CD14-positive monocyte (primary cell): ENCODE results near the gene FH. TPM values are rescaled to one million over a fixed set of nuclear protein-coding genes. Genes with fewer than 3 reads are reported as not detected.
A peak's percentile ranks its signal among the peaks of the same experiment; 100 is the strongest.

Experiments used
- DNase-seq, 3 donors: peaks; one replicate each; pipeline ENCODE4 v3.0.0-alpha.2; 2011 to 2022
- H2AFZ ChIP-seq: 2 replicates; pipeline ENCODE4 v1.6.0; 2012; ENCODE audit warnings: mild to moderate bottlenecking, low read depth, low read length, inconsistent platforms; ENCODE audit not compliant: insufficient read depth, poor library complexity, severe bottlenecking
- H3K27ac ChIP-seq, 2 donors: 1 replicate in 1 of 2; 2 replicates in 1 of 2; pipeline ENCODE4 v1.5.1; 2012 to 2013; ENCODE audit warnings: low read length in 2 of 2, control low read depth in 1 of 2, inconsistent platforms in 1 of 2, low read depth in 1 of 2, mild to moderate bottlenecking in 1 of 2
- H3K27me3 ChIP-seq, 2 donors: one replicate each; pipeline versions ENCODE4 v1.6.0 to v1.6.1; 2011 to 2013; ENCODE audit warnings: low read length in 2 of 2; ENCODE audit not compliant: control insufficient read depth in 2 of 2, insufficient read depth in 2 of 2
- H3K36me3 ChIP-seq, 2 donors: replicated peaks in 1 of 2; 1 replicate in 1 of 2; 2 replicates in 1 of 2; pipeline versions ENCODE4 v1.5.1 to v1.6.1; 2012 to 2013; ENCODE audit warnings: low read length in 2 of 2, control low read depth in 1 of 2, inconsistent platforms in 1 of 2, mild to moderate bottlenecking in 1 of 2; ENCODE audit not compliant: insufficient read depth in 2 of 2, control insufficient read depth in 1 of 2
- H3K4me1 ChIP-seq, 2 donors: 1 replicate in 1 of 2; 2 replicates in 1 of 2; pipeline versions ENCODE4 v1.5.1 to v1.6.1; 2012 to 2013; ENCODE audit warnings: low read length in 2 of 2, control low read depth in 1 of 2, inconsistent platforms in 1 of 2, mild to moderate bottlenecking in 1 of 2, moderate library complexity in 1 of 2; ENCODE audit not compliant: insufficient read depth in 2 of 2, control insufficient read depth in 1 of 2
- H3K4me2 ChIP-seq: replicated peaks from 2 replicates; pipeline ENCODE3; 2012; ENCODE audit warnings: low read length, moderate library complexity, mild to moderate bottlenecking; ENCODE audit not compliant: poor library complexity, severe bottlenecking; ENCODE audit errors: extremely low read depth
- H3K4me3 ChIP-seq, 3 experiments: fragments of 200-600 bp in 1 of 3; sonication (generic) in 1 of 3; replicated peaks in 1 of 3; 1 replicate in 2 of 3; 2 replicates in 1 of 3; pipeline ENCODE4 v1.5.1; 2011 to 2013; ENCODE audit warnings: low read length in 3 of 3, mild to moderate bottlenecking in 3 of 3, control low read depth in 2 of 3, low read depth in 2 of 3, inconsistent platforms in 1 of 3, moderate library complexity in 1 of 3
- H3K79me2 ChIP-seq: 2 replicates; pipeline ENCODE4 v1.6.0; 2012; ENCODE audit warnings: mild to moderate bottlenecking, control low read depth, inconsistent platforms, low read length, moderate library complexity; ENCODE audit not compliant: insufficient read depth
- H3K9ac ChIP-seq: 2 replicates; pipeline ENCODE4 v1.6.0; 2017; ENCODE audit warnings: low read length, mild to moderate bottlenecking; ENCODE audit not compliant: insufficient read depth, poor library complexity, severe bottlenecking
- H3K9me3 ChIP-seq, 2 donors: replicated peaks in 1 of 2; 1 replicate in 1 of 2; 2 replicates in 1 of 2; pipeline versions ENCODE4 v1.5.1 to v1.6.1; 2012 to 2013; ENCODE audit warnings: low read length in 2 of 2, control low read depth in 1 of 2; ENCODE audit not compliant: control insufficient read depth in 1 of 2, insufficient read depth in 1 of 2
- H4K20me1 ChIP-seq: 2 replicates; pipeline ENCODE4 v1.6.0; 2012; ENCODE audit warnings: mild to moderate bottlenecking, low read length, control low read depth, moderate library complexity; ENCODE audit not compliant: insufficient read depth
- H3K27ac Mint-ChIP-seq, 7 donors: one replicate each; pipeline ENCODE4 v1.8.0; 2020; ENCODE audit warnings: mild to moderate bottlenecking in 7 of 7, mixed read lengths in 7 of 7, moderate library complexity in 6 of 7, inconsistent platforms in 2 of 7
- H3K27me3 Mint-ChIP-seq, 3 donors: one replicate each; pipeline ENCODE4 v1.8.0; 2021 to 2022; ENCODE audit warnings: low read depth in 3 of 3, mild to moderate bottlenecking in 3 of 3, mixed read lengths in 3 of 3, moderate library complexity in 3 of 3, inconsistent platforms in 1 of 3
- H3K36me3 Mint-ChIP-seq, 2 donors: one replicate each; pipeline ENCODE4 v1.8.0; 2020; ENCODE audit warnings: mixed read lengths in 2 of 2, inconsistent platforms in 1 of 2, mild to moderate bottlenecking in 1 of 2
- H3K4me1 Mint-ChIP-seq: one replicate; pipeline ENCODE4 v1.8.0; 2020; ENCODE audit warnings: mild to moderate bottlenecking, mixed read lengths
- H3K4me3 Mint-ChIP-seq, 2 donors: one replicate each; pipeline ENCODE4 v1.8.0; 2020; ENCODE audit warnings: mild to moderate bottlenecking in 2 of 2, mixed read lengths in 2 of 2, moderate library complexity in 1 of 2
- H3K9me3 Mint-ChIP-seq, 7 donors: one replicate each; pipeline ENCODE4 v1.8.0; 2020 to 2022; ENCODE audit warnings: mixed read lengths in 7 of 7, mild to moderate bottlenecking in 6 of 7, moderate library complexity in 6 of 7, inconsistent platforms in 2 of 7
- WGBS: methylation state at CpG from one replicate; pipeline ENCODE4 v1.1.5; 2013; ENCODE audit warnings: missing lambda C conversion rate; ENCODE audit not compliant: insufficient coverage; 5-methylcytosine and 5-hydroxymethylcytosine counted together
- intact Hi-C, 2 donors: fragments of 100-400 bp; cut with micrococcal nuclease; formaldehyde crosslinking; loops; one replicate each; pipeline versions ENCODE4 v1.15.0 to v1.15.1; 2023
- polyA plus RNA-seq, 3 donors: library from polyadenylated mRNA; depleted of rRNA in 1 of 3; unstranded in 2 of 3; stranded (reverse) in 1 of 3; fragments of 300-500 nt in 2 of 3; fragments of >200 nt in 1 of 3; fragmentation: Illumina TruSeq in 2 of 3; gene quantifications; 1 replicate in 2 of 3; 2 replicates in 1 of 3; pipeline ENCODE4 v1.2.3, GENCODE V29; 2012 to 2021
- TF ChIP-seq, protein P1 (sequence below): fragments of 200-600 bp; IDR thresholded peaks from one replicate; pipeline ENCODE4 v1.8.0; 2022; ENCODE audit warnings: antibody characterized with exemption, mild to moderate bottlenecking

FH gene
- polyA plus RNA-seq, 3 donors, result 21.1 to 34.9 (median 32.5) TPM

- H3K36me3 ChIP-seq, result peaks cover 4 to 27% of the 10 kb centered on the region in 2 donors
- peaks cover 22 to 36% of the 10 kb centered on the region in 2 donors for H3K36me3 Mint-ChIP-seq
- no peaks in the 10 kb centered on the region for H3K9me3 ChIP-seq
- H4K20me1 ChIP-seq, result no peaks in the 10 kb centered on the region
- H3K4me3 Mint-ChIP-seq, result no peak overlapping the region
- peaks cover 0 to 2% (median 0%) of the 10 kb centered on the region in 3 donors for H3K27me3 Mint-ChIP-seq
- no peak overlapping the region for H3K9ac ChIP-seq
- H2AFZ ChIP-seq, result no peak overlapping the region
- H3K4me1 ChIP-seq, result peaks cover 20 to 23% of the 10 kb centered on the region in 2 donors
- intact Hi-C loops, result loop anchor here in 1 of 2 donors (10.0 kb wide), 1 partner anchor 278 kb away; no protein-coding TSS in a partner anchor
- WGBS, result no CpG with 5 or more reads among the region's 1 CpG
- peaks cover 0 to 9% (median 3%) of the 10 kb centered on the region in 7 donors for H3K9me3 Mint-ChIP-seq
- no peak overlapping the region for H3K27ac Mint-ChIP-seq
- no peak overlapping the region for H3K4me2 ChIP-seq
- H3K4me3 ChIP-seq, result no peak overlapping the region
- H3K27me3 ChIP-seq, result no peaks in the 10 kb centered on the region
- H3K27ac ChIP-seq, result no peak overlapping the region
- peaks cover 46% of the 10 kb centered on the region for H3K79me2 ChIP-seq
- H3K4me1 Mint-ChIP-seq, result peaks cover 30% of the 10 kb centered on the region
- TF ChIP-seq, protein P1, sequence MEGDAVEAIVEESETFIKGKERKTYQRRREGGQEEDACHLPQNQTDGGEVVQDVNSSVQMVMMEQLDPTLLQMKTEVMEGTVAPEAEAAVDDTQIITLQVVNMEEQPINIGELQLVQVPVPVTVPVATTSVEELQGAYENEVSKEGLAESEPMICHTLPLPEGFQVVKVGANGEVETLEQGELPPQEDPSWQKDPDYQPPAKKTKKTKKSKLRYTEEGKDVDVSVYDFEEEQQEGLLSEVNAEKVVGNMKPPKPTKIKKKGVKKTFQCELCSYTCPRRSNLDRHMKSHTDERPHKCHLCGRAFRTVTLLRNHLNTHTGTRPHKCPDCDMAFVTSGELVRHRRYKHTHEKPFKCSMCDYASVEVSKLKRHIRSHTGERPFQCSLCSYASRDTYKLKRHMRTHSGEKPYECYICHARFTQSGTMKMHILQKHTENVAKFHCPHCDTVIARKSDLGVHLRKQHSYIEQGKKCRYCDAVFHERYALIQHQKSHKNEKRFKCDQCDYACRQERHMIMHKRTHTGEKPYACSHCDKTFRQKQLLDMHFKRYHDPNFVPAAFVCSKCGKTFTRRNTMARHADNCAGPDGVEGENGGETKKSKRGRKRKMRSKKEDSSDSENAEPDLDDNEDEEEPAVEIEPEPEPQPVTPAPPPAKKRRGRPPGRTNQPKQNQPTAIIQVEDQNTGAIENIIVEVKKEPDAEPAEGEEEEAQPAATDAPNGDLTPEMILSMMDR, result no peak
- DNase-seq, result no peak
Observed at GRCh38 chr1:241536304-241536703, 16.7 kb upstream of the FH start.

DNA sequence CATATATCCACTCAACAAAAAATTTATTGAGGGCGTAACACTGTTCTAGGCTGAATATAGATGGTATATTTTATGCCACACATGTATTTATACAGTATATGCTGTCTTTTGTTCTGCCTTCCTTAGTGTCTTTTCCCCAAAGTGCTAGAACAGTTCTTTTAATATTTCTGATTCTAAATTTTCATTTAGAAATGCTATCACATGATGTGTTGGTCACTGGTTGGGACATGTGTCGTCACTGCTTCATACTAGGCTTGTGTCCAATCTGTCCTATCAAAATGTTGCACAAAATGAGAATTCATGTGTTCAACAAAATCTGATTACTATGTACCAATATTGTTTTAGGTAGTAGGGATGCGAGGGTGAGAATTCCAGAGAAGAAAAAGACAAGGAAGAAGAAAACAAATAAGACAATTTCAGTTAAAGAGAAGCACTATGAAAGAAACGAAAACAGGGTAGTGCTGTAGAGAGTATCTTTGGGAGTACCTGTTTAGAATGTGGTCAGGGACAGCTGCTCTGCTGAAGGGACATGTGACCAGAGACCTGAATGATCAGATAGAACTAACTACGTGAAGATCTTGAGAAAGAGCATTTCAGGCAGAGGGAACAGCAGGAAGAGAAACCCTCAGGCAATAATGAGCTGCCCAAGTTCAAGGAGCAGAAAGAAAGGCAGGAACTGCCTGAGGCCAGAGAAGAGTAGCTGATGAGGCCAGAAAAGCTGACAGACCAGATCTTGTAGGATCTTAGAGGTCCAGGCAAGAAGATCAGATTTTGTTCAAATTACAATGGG lies 14.0 kb upstream of the FH start:
- intact Hi-C loops, result loop anchor here (2.0 to 10.0 kb wide), 7 partner anchors 17 to 281 kb away; partner anchors contain the start of genes CHML (in 1 of the 2) and OPN3 (in 1 of the 2)
- peak overlapping the region; percentile 64 to 75 for H3K4me3 Mint-ChIP-seq
- peak overlapping the region; percentile 79 to 98 for H3K27ac ChIP-seq

More for the DNA sequence above, 14.0 kb upstream of the FH start:
- Histone ChIP-seq H3K9me3 (no peaks in the 10 kb centered on the region), H3K36me3 (peaks cover 4 to 19% of the 10 kb centered on the region in 2 donors), H3K9ac (peak overlapping the region; percentile 80), H3K27me3 (no peaks in the 10 kb centered on the region), H3K4me2 (peak overlapping the region; percentile 83), H4K20me1 (no peaks in the 10 kb centered on the region), H2AFZ (peak overlapping the region; percentile 69), H3K4me1 (peaks cover 24 to 28% of the 10 kb centered on the region in 2 donors), H3K79me2 (peaks cover 43% of the 10 kb centered on the region), H3K4me3 (peak overlapping the region in 2 of 3 experiments; percentile 87 to 100)
- H3K9me3 Mint-ChIP-seq, result peaks cover 0 to 9% (median 3%) of the 10 kb centered on the region in 7 donors
- peaks cover 0 to 2% (median under 1%) of the 10 kb centered on the region in 3 donors for H3K27me3 Mint-ChIP-seq
- peaks cover 29% of the 10 kb centered on the region for H3K4me1 Mint-ChIP-seq
- WGBS, result 36% methylated on average over 3 of the region's 5 CpGs
- peak; percentile 68 to 88 (median 74) for DNase-seq
- TF ChIP-seq, protein P1, result no peak
- peak overlapping the region; percentile 90 to 97 (median 94) for H3K27ac Mint-ChIP-seq
- peaks cover 16 to 26% of the 10 kb centered on the region in 2 donors for H3K36me3 Mint-ChIP-seq
